BLaER1 (cell line): ENCODE measurements around the gene CLCN6.

Source experiments
- H3K27ac ChIP-seq: shearing (Covaris generic); formaldehyde crosslinking; 2 replicates; pipeline ENCODE4 v1.8.1; 2022
- H3K27me3 ChIP-seq: shearing (Covaris generic); formaldehyde crosslinking; 2 replicates; pipeline ENCODE4 v1.8.1; 2022
- H3K36me3 ChIP-seq: shearing (Covaris generic); formaldehyde crosslinking; 2 replicates; pipeline ENCODE4 v1.8.1; 2022
- H3K4me1 ChIP-seq: shearing (Covaris generic); formaldehyde crosslinking; 2 replicates; pipeline ENCODE4 v1.8.1; 2022
- H3K4me2 ChIP-seq: shearing (Covaris generic); formaldehyde crosslinking; 2 replicates; pipeline ENCODE4 v1.8.1; 2022
- H3K4me3 ChIP-seq: shearing (Covaris generic); formaldehyde crosslinking; 2 replicates; pipeline ENCODE4 v1.8.1; 2022
- H3K9ac ChIP-seq: shearing (Covaris generic); formaldehyde crosslinking; 2 replicates; pipeline ENCODE4 v1.8.1; 2022
- H3K9me3 ChIP-seq: shearing (Covaris generic); formaldehyde crosslinking; 2 replicates; pipeline ENCODE4 v1.8.1; 2022
- H4K20me1 ChIP-seq: shearing (Covaris generic); formaldehyde crosslinking; 2 replicates; pipeline ENCODE4 v1.8.1; 2022
- Cebpa-rat ChIP-seq: shearing (Covaris generic); IDR thresholded peaks from 2 replicates; pipeline ENCODE4 v1.8.1; 2022

The CLCN6 gene

GRCh38 chr1:11860083-11860482, 54.1 kb downstream of the CLCN6 start:
- no peak overlapping the region for H3K9ac ChIP-seq
- no peak overlapping the region for H3K4me2 ChIP-seq
- no peaks in the 10 kb centered on the region for H3K36me3 ChIP-seq
- H3K27me3 ChIP-seq = peaks cover 18% of the 10 kb centered on the region
- no peak overlapping the region for H3K4me3 ChIP-seq
- no peak for TF ChIP-seq Cebpa-rat
- no peaks in the 10 kb centered on the region for H3K9me3 ChIP-seq
- peaks cover 27% of the 10 kb centered on the region; the same call in 1 of the 2 replicates for H4K20me1 ChIP-seq
- H3K4me1 ChIP-seq = peaks cover 32% of the 10 kb centered on the region
- no peak overlapping the region for H3K27ac ChIP-seq

GRCh38 chr1:11860587-11860986, 54.6 kb downstream of the CLCN6 start:
- H3K4me2 ChIP-seq = no peak overlapping the region
- H3K36me3 ChIP-seq = no peaks in the 10 kb centered on the region
- no peak overlapping the region for H3K4me3 ChIP-seq
- peaks cover 32% of the 10 kb centered on the region for H3K4me1 ChIP-seq
- no peak overlapping the region for H3K9ac ChIP-seq
- no peak for TF ChIP-seq Cebpa-rat
- peaks cover 27% of the 10 kb centered on the region; the same call in 1 of the 2 replicates for H4K20me1 ChIP-seq
- H3K27me3 ChIP-seq = peaks cover 18% of the 10 kb centered on the region
- H3K9me3 ChIP-seq = no peaks in the 10 kb centered on the region
- H3K27ac ChIP-seq = no peak overlapping the region

- peaks cover 18% of the 10 kb centered on the region for H3K27me3 ChIP-seq
- H3K9ac ChIP-seq = no peak overlapping the region
- no peak overlapping the region for H3K27ac ChIP-seq
- H3K4me2 ChIP-seq = no peak overlapping the region
- peaks cover 14% of the 10 kb centered on the region for H3K4me1 ChIP-seq
- no peaks in the 10 kb centered on the region for H3K36me3 ChIP-seq
- peaks cover 17% of the 10 kb centered on the region; the same call in 1 of the 2 replicates for H4K20me1 ChIP-seq
- no peak overlapping the region for H3K4me3 ChIP-seq
- no peaks in the 10 kb centered on the region for H3K9me3 ChIP-seq
- no peak for TF ChIP-seq Cebpa-rat
Measured at GRCh38 chr1:11862890-11863289, 56.9 kb downstream of the CLCN6 start.

GRCh38 chr1:11868331-11868980, 62.5 kb downstream of the CLCN6 start:
- no peaks in the 10 kb centered on the region for H3K9me3 ChIP-seq
- no peak overlapping the region for H3K27ac ChIP-seq
- no peaks in the 10 kb centered on the region for H3K27me3 ChIP-seq
- no peak overlapping the region for H3K4me2 ChIP-seq
- no peaks in the 10 kb centered on the region for H4K20me1 ChIP-seq
- H3K9ac ChIP-seq = no peak overlapping the region
- no peak overlapping the region for H3K4me3 ChIP-seq
- no peak for TF ChIP-seq Cebpa-rat
- H3K36me3 ChIP-seq = no peaks in the 10 kb centered on the region
- peaks cover 9% of the 10 kb centered on the region; the same call in 1 of the 2 replicates for H3K4me1 ChIP-seq

- no peak overlapping the region for H3K4me3 ChIP-seq
- H3K9me3 ChIP-seq = no peaks in the 10 kb centered on the region
- H3K9ac ChIP-seq = no peak overlapping the region
- no peak overlapping the region for H3K27ac ChIP-seq
- H3K36me3 ChIP-seq = no peaks in the 10 kb centered on the region
- no peaks in the 10 kb centered on the region for H4K20me1 ChIP-seq
- no peaks in the 10 kb centered on the region for H3K27me3 ChIP-seq
- H3K4me1 ChIP-seq = 0 out of 2 replicates have a peak, but pooled peaks cover 4% of the 10 kb centered on the region
- H3K4me2 ChIP-seq = no peak overlapping the region
- no peak for TF ChIP-seq Cebpa-rat
Measured at GRCh38 chr1:11869104-11869503, 63.1 kb downstream of the CLCN6 start.

- Histone ChIP-seq H3K4me1 (0 out of 2 replicates have a peak, but pooled peaks cover 4% of the 10 kb centered on the region), H3K27ac (no peak overlapping the region), H3K4me3 (no peak overlapping the region), H3K9ac (no peak overlapping the region), H3K27me3 (no peaks in the 10 kb centered on the region), H4K20me1 (no peaks in the 10 kb centered on the region), H3K9me3 (no peaks in the 10 kb centered on the region), H3K4me2 (no peak overlapping the region), H3K36me3 (no peaks in the 10 kb centered on the region)
- no peak for TF ChIP-seq Cebpa-rat
Measured at GRCh38 chr1:11869650-11870207, 63.7 kb downstream of the CLCN6 start.

- H4K20me1 ChIP-seq = no peaks in the 10 kb centered on the region
- no peak for TF ChIP-seq Cebpa-rat
- no peak overlapping the region for H3K27ac ChIP-seq
- no peaks in the 10 kb centered on the region for H3K36me3 ChIP-seq
- H3K4me2 ChIP-seq = no peak overlapping the region
- H3K9me3 ChIP-seq = no peaks in the 10 kb centered on the region
- no peak overlapping the region for H3K4me3 ChIP-seq
- 0 out of 2 replicates have a peak, but pooled peaks cover 4% of the 10 kb centered on the region for H3K4me1 ChIP-seq
- H3K27me3 ChIP-seq = no peaks in the 10 kb centered on the region
- no peak overlapping the region for H3K9ac ChIP-seq
Measured at GRCh38 chr1:11872545-11872944, 66.6 kb downstream of the CLCN6 start.

- Histone ChIP-seq H3K27me3 (no peaks in the 10 kb centered on the region), H3K27ac (no peak overlapping the region), H3K9me3 (no peaks in the 10 kb centered on the region), H3K4me2 (no peak overlapping the region), H3K4me3 (no peak overlapping the region), H3K9ac (no peak overlapping the region), H3K36me3 (no peaks in the 10 kb centered on the region), H3K4me1 (0 out of 2 replicates have a peak, but pooled peaks cover 4% of the 10 kb centered on the region), H4K20me1 (no peaks in the 10 kb centered on the region; the same call in 1 of the 2 replicates)
- TF ChIP-seq Cebpa-rat = no peak
Measured at GRCh38 chr1:11873395-11874257, 67.6 kb downstream of the CLCN6 start.

- H3K9me3 ChIP-seq = no peaks in the 10 kb centered on the region
- H4K20me1 ChIP-seq = no peaks in the 10 kb centered on the region; the same call in 1 of the 2 replicates
- H3K27ac ChIP-seq = no peak overlapping the region
- H3K9ac ChIP-seq = no peak overlapping the region
- TF ChIP-seq Cebpa-rat = no peak
- H3K36me3 ChIP-seq = no peaks in the 10 kb centered on the region
- 0 out of 2 replicates have a peak, but pooled peaks cover 4% of the 10 kb centered on the region for H3K4me1 ChIP-seq
- H3K27me3 ChIP-seq = no peaks in the 10 kb centered on the region
- H3K4me2 ChIP-seq = no peak overlapping the region
- no peak overlapping the region for H3K4me3 ChIP-seq
Measured at GRCh38 chr1:11874258-11874562, 68.2 kb downstream of the CLCN6 start.

- no peaks in the 10 kb centered on the region for H3K27me3 ChIP-seq
Measured at GRCh38 chr1:11874624-11875023, 68.6 kb downstream of the CLCN6 start.

More at GRCh38 chr1:11874624-11875023, 68.6 kb downstream of the CLCN6 start:
- 0 out of 2 replicates have a peak, but pooled peaks cover 4% of the 10 kb centered on the region for H3K4me1 ChIP-seq
- H3K27ac ChIP-seq = no peak overlapping the region
- no peak overlapping the region for H3K9ac ChIP-seq
- TF ChIP-seq Cebpa-rat = no peak
- H3K9me3 ChIP-seq = no peaks in the 10 kb centered on the region
- no peak overlapping the region for H3K4me2 ChIP-seq
- no peak overlapping the region for H3K4me3 ChIP-seq
- H4K20me1 ChIP-seq = no peaks in the 10 kb centered on the region; the same call in 1 of the 2 replicates
- H3K36me3 ChIP-seq = no peaks in the 10 kb centered on the region
